Measurements from ENCODE around the gene USP33. TPM values are rescaled to one million over a fixed set of nuclear protein-coding genes. Genes with fewer than 3 reads are reported as not detected.

The USP33 gene
- total and polyA plus RNA-seq, 2 of the 13 experiments (the other 11 are each of a cell fraction or from before 2014, with no cell fraction given): 32.0 to 49.1 TPM

- no peak for TF ChIP-seq ZNF660 (CRISPR knock-in tag; IDR thresholded peaks at IDR 0.05; ENCODE audit: borderline replicate concordance, low read depth)
- peak; percentile 57; the same call in 1 of the 2 replicates for TF ChIP-seq TOPORS (CRISPR knock-in tag; IDR thresholded peaks at IDR 0.05)
- TF ChIP-seq ZSCAN5A (CRISPR knock-in tag; IDR thresholded peaks at IDR 0.05; ENCODE audit: borderline replicate concordance): no peak
- no peak for TF ChIP-seq ZNF230 (CRISPR knock-in tag; IDR thresholded peaks at IDR 0.05)
- TF ChIP-seq RBFOX2 (IDR thresholded peaks at IDR 0.05; ENCODE audit: low read depth, low read length): peak; percentile 98
- TF ChIP-seq ZNF460 (CRISPR knock-in tag; IDR thresholded peaks at IDR 0.05; ENCODE audit: borderline replicate concordance): peak; percentile 10; the same call in 1 of the 2 replicates
- TF ChIP-seq POLR2AphosphoS5 (IDR thresholded peaks at IDR 0.05; ENCODE audit: low read depth, low read length): peak; percentile 73
- no peak for TF ChIP-seq FUBP1 (CRISPR knock-in tag; IDR thresholded peaks at IDR 0.05; ENCODE audit: borderline replicate concordance)
- no peak for TF ChIP-seq EZH2 (conservative IDR thresholded peaks at IDR 0.05; ENCODE audit: low read depth, low read length)
- TF ChIP-seq GABPB1 (CRISPR knock-in tag; IDR thresholded peaks at IDR 0.05): peak; percentile 90
- TF ChIP-seq SMYD3 (CRISPR knock-in tag; IDR thresholded peaks at IDR 0.05): no peak
- TF ChIP-seq ZNF33B (CRISPR knock-in tag; IDR thresholded peaks at IDR 0.05): no peak
- no peak for TF ChIP-seq ZNF879 (CRISPR knock-in tag; IDR thresholded peaks at IDR 0.05)
- TF ChIP-seq ZNF17 (CRISPR knock-in tag; IDR thresholded peaks at IDR 0.05): no peak
- no peak for TF ChIP-seq ATF5 (CRISPR knock-in tag; IDR thresholded peaks at IDR 0.05; ENCODE audit: low read depth)
- no peak for TF ChIP-seq RXRB (CRISPR knock-in tag; IDR thresholded peaks at IDR 0.05; ENCODE audit: borderline replicate concordance)
- no peak for TF ChIP-seq LBX2 (CRISPR knock-in tag; IDR thresholded peaks at IDR 0.05; ENCODE audit: borderline replicate concordance)
- no peak for TF ChIP-seq ZNF672 (CRISPR knock-in tag; IDR thresholded peaks at IDR 0.05)
- peak; percentile 73 to 78 for TF ChIP-seq POLR2A (IDR thresholded peaks at IDR 0.05; ENCODE audit: insufficient read depth in 1 of 2, low read depth in 2 of 2, low read length in 2 of 2)
- no peak for TF ChIP-seq GTF3A (CRISPR knock-in tag; conservative IDR thresholded peaks at IDR 0.05)
- TF ChIP-seq RBM39 (IDR thresholded peaks at IDR 0.05; ENCODE audit: low read depth, low read length, poor library complexity, severe bottlenecking): peak; percentile 69
- peak; percentile 37; the same call in 1 of the 2 replicates for TF ChIP-seq MED1 (CRISPR knock-in tag; IDR thresholded peaks at IDR 0.05)
- no peak for TF ChIP-seq E2F2 (CRISPR knock-in tag; IDR thresholded peaks at IDR 0.05; ENCODE audit: borderline replicate concordance)
Observed at GRCh38 chr1:77683160-77684148, 76.2 kb downstream of the USP33 start (continued).
